Muscle layer of colon (tissue), 2 donors: ENCODE measurements around the gene ULK1.
"Not testable (repeated sequence)": the region's sequence is repeated elsewhere in the genome, so short reads cannot be mapped to it uniquely, and the experiment has no call there.

ENCODE experiments used
- H3K27ac ChIP-seq: one replicate; pipeline ENCODE4 v1.7.0; 2013; ENCODE audit warnings: low read depth, mild to moderate bottlenecking, low read length, moderate library complexity
- H3K27me3 ChIP-seq, 2 donors: one replicate each; pipeline ENCODE4 v1.7.0; 2013; ENCODE audit warnings: low read length in 2 of 2, mild to moderate bottlenecking in 2 of 2; ENCODE audit not compliant: insufficient read depth in 2 of 2, control insufficient read depth in 1 of 2
- H3K36me3 ChIP-seq: one replicate; pipeline ENCODE4 v1.7.0; 2013; ENCODE audit warnings: mild to moderate bottlenecking, low read length; ENCODE audit not compliant: insufficient read depth
- H3K4me1 ChIP-seq: one replicate; pipeline ENCODE4 v1.7.0; 2013; ENCODE audit warnings: mild to moderate bottlenecking, low read length; ENCODE audit not compliant: insufficient read depth
- H3K4me3 ChIP-seq, 2 donors: one replicate each; pipeline ENCODE4 v1.7.0; 2013; ENCODE audit warnings: low read length in 2 of 2, low read depth in 1 of 2, mild to moderate bottlenecking in 1 of 2, moderate library complexity in 1 of 2
- H3K9ac ChIP-seq: one replicate; pipeline ENCODE4 v1.7.0; 2013; ENCODE audit warnings: low read length
- H3K9me3 ChIP-seq: one replicate; pipeline ENCODE4 v1.7.0; 2013; ENCODE audit warnings: mild to moderate bottlenecking, low read length
- donor health status: abdominal sarcoma.
- donor health status: Adenocarcinoma of cecum.

Gene ULK1

GRCh38 chr12:131878436-131878835 is 16.0 kb upstream of the ULK1 start:
- H3K27ac ChIP-seq, H3K9me3 ChIP-seq, H3K4me1 ChIP-seq, H3K27me3 ChIP-seq, H3K4me3 ChIP-seq, H3K9ac ChIP-seq, H3K36me3 ChIP-seq: not testable (repeated sequence)

GRCh38 chr12:131882804-131883520 is 11.5 kb upstream of the ULK1 start:
- Histone ChIP-seq H3K4me3 (no peak overlapping the region), H3K9ac (no peak overlapping the region), H3K27me3 (no peaks in the 10 kb centered on the region), H3K36me3 (no peaks in the 10 kb centered on the region), H3K27ac (no peak overlapping the region), H3K4me1 (no peaks in the 10 kb centered on the region), H3K9me3 (no peaks in the 10 kb centered on the region)

GRCh38 chr12:131883521-131883900 is 10.9 kb upstream of the ULK1 start:
- H3K4me3 ChIP-seq = no peak overlapping the region
- no peaks in the 10 kb centered on the region for H3K27me3 ChIP-seq
- no peaks in the 10 kb centered on the region for H3K4me1 ChIP-seq
- no peaks in the 10 kb centered on the region for H3K9me3 ChIP-seq
- no peak overlapping the region for H3K27ac ChIP-seq
- H3K9ac ChIP-seq = no peak overlapping the region
- no peaks in the 10 kb centered on the region for H3K36me3 ChIP-seq

DNA sequence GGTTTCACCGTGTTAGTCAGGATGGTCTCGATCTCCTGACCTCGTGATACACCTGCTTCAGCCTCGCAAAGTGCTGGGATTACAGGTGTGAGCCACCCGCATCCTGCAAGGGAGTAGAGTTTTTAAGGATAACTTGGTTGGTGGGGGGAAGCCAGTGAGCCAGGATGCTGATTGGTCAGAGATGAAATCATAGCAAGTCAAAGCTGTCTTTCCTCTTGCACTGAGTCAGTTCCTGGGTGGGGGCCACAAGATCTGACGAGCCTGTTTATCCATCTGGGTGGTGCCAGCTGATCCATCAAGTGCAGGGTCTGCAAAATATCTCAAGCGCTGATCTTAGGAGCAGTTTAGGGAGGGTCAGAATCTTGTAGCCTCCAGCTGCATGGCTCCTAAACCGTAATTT is 9.3 kb upstream of the ULK1 start:
- not testable (repeated sequence) for H3K27ac ChIP-seq, H3K36me3 ChIP-seq

DNA sequence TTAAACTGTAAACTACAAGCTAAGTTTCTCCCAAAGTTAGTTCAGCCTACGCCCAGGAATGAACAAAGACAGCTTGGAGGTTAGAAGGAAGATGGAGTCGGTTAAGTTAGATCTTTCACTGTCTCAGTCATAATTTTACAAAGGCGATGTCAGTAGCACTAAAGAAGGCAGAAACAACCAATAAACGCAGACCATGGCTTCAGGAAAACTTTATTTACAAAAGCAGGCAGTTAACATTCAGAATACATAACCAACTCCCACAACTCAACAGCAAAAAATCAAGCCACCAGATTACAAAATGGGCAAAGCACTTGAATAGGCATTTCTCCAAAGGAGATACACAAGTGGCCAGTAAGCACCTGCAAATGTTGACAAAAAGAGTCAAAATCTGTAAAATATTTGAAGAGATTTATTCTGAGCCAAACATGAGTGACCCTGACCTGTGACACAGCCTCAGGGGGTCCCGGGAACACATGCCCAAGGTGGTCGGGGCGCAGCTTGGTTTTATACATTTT is 8.8 kb upstream of the ULK1 start:
- H3K9ac ChIP-seq = no peak overlapping the region
- H3K4me1 ChIP-seq = no peaks in the 10 kb centered on the region
- H3K9me3 ChIP-seq = no peaks in the 10 kb centered on the region
- no peak overlapping the region for H3K27ac ChIP-seq
- no peak overlapping the region for H3K4me3 ChIP-seq
- H3K27me3 ChIP-seq = no peaks in the 10 kb centered on the region
- no peaks in the 10 kb centered on the region for H3K36me3 ChIP-seq

More for the DNA sequence above, 9.3 kb upstream of the ULK1 start:
- H3K4me3 ChIP-seq, H3K9me3 ChIP-seq, H3K9ac ChIP-seq, H3K27me3 ChIP-seq, H3K4me1 ChIP-seq: not testable (repeated sequence)

GRCh38 chr12:131891722-131892121 is 2.7 kb upstream of the ULK1 start:
- H3K9ac ChIP-seq, H3K4me3 ChIP-seq, H3K36me3 ChIP-seq, H3K4me1 ChIP-seq, H3K27me3 ChIP-seq, H3K27ac ChIP-seq, H3K9me3 ChIP-seq: not testable (repeated sequence)

GRCh38 chr12:131892711-131893604 is 1.5 kb upstream of the ULK1 start:
- Histone ChIP-seq H3K36me3 (peaks cover 13% of the 10 kb centered on the region), H3K4me3 (no peak overlapping the region), H3K27me3 (no peaks in the 10 kb centered on the region), H3K9ac (no peak overlapping the region), H3K9me3 (no peaks in the 10 kb centered on the region), H3K4me1 (peaks cover 17% of the 10 kb centered on the region), H3K27ac (no peak overlapping the region)

DNA sequence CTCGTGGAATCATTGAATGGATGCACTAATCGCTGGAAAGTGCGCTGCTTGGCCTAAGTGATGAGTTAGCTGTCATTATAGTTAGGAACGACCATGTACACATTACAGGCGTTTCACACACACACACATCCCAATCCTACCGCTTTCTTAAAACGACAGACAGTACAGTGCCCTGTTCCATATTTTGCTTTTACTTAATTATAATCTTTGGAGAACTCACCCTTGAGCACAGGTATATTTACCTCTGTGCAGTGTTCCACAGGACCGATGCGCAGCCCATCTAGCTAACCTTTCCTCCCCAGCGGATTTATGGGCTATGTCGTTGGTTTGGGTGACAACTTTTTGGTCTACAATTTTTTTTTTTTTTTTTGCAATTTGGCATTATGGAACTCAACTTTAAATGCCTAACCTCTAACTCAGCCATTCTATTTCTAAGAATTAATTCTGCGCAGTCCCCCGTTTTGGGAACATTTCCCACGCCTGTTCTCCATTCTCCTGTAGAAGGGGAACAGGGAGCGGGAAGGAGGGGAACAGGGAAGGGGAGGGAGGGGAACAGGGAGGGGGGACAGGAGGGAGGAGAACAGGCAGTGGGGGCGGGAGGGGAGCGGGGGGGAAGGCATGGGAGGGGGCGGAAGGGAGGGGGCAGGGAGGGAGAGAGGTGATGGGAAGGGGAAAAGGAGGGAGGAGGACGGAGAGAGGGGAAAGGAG is 663 bp upstream of the ULK1 start:
- Histone ChIP-seq H3K4me1 (peaks cover 20% of the 10 kb centered on the region), H3K9ac (no peak overlapping the region), H3K27me3 (no peaks in the 10 kb centered on the region), H3K36me3 (peaks cover 14% of the 10 kb centered on the region), H3K9me3 (no peaks in the 10 kb centered on the region), H3K4me3 (no peak overlapping the region), H3K27ac (no peak overlapping the region)

DNA sequence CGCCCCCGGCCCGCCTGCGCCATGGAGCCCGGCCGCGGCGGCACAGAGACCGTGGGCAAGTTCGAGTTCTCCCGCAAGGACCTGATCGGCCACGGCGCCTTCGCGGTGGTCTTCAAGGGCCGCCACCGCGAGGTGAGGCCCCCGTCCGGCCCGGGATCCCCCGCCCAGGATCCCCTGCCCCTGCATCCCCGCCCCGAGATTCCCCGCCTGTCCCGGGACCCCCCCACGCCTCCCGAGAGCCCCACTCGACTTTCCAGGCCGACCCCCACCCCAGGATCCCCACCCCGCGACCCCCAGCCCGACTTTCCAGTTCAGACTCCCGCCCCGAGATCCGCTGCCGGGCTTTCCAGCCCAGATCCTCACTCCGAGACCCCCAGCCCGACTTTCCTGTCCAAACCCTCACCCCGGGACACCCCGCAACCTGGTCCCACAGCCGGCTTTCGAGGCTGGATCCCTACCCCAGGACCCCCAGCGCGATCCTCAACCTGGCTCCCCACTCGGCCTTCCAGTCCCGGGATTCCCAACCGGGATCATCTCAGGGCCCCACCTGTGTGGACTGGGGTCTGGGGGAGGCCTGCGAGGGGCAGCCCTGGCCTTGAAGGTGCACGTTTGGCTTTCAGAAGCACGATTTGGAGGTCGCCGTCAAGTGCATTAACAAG is 688 bp downstream of the ULK1 start:
- Histone ChIP-seq H3K9ac (peak overlapping the region; percentile 69), H3K36me3 (peaks cover 14% of the 10 kb centered on the region), H3K27ac (peak overlapping the region; percentile 98), H3K27me3 (no peaks in the 10 kb centered on the region), H3K9me3 (no peaks in the 10 kb centered on the region), H3K4me3 (peak overlapping the region; percentile 76 to 79), H3K4me1 (peaks cover 20% of the 10 kb centered on the region)

GRCh38 chr12:131895640-131896079 is 1.2 kb downstream of the ULK1 start:
- Histone ChIP-seq H3K36me3 (peaks cover 14% of the 10 kb centered on the region), H3K4me1 (peaks cover 20% of the 10 kb centered on the region), H3K9ac (peak overlapping the region; percentile 69), H3K27ac (peak overlapping the region; percentile 98), H3K4me3 (peak overlapping the region; percentile 76 to 79), H3K27me3 (no peaks in the 10 kb centered on the region), H3K9me3 (no peaks in the 10 kb centered on the region)
